GM21515 (cell line): Measurements from ENCODE around the gene CD37.

ENCODE experiments used
- ATAC-seq: cut with Tn5 transposase; IDR thresholded peaks from one replicate; pipeline ENCODE4 v1.9.1; 2021; ENCODE audit not compliant: unreplicated experiment

Gene CD37

DNA sequence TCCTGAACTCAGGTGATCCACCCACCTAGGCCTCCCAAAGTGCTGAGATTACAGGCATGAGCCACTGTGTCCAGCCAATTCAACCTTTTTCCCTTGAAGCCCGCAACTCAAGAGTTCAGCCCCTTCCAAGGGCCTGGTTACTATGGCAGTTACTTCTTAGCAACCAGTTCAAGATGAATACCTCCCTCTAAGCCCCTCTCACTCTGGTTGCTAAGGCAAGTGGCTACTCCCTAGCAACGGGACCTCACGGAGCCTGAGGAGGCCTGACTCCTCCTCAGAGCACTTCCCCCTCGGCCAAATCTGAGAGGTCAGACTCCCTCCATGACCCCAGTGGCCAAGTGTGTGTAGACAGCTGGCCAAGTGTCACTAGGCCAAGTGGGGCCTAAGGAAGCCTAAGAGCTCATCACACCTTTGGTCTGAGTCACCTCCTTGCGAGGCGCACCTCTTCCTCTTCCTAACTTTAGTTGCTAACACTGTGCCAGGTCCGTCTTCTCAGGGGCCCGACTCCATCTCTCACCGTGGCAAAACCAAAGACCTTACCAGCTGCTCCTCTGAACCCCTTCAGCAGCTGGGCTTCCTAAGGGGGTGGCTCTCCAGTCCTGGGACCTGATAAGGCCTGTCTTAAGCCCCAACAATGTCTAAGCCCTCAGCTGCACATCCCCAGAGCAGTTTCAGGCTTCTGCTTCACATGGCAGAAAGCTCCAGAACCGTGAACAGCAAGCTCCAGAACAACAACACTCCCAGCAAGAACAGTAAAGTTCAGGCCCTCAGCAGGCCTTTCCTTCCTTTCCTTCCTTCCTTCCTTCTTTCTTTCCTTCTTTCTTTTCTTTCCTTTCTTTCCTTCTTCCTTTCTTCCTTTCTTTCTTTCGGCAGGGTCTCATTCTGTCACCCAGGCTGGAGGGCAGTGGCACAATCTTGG is 9.6 kb downstream of the CD37 start:
- no peak for ATAC-seq

DNA sequence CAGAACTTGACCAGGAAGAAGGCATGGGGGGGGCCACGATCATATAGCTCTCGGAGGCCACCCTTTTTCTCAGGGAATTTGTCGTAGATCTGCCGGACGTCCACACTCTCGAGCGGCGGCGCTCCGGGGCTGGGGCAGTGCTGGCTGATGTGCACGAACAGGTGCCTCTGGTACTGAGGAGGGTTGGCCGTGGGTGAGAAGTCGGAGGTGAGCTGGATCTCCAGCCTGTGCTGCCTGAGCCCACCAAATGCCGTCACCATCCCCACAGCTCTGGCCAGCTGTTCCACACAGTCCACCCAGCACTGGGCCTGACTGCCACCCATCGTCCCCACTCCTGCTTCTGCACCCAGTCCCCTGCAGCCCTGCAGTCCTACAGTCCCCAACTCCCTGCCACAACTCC is 12.0 kb downstream of the CD37 start:
- no peak for ATAC-seq

DNA sequence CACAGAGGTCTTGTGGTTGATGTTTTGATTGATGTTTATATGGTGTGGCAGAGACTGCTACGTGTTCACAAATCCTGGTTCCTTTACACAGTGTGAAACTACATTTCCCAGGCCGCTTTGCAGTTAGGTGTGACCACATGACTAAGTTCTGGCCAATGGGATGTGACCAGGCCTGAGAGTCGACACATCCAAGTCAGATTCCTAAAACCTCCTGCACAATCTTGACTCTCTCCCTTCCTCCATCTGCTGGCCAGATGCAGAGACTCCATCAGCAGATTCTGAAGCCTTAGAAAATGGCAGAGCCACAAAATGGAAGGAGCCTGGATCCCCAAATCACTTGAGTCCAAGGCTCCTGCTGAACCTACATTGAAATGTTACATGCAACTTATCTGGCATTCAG is 12.6 kb downstream of the CD37 start:
- no peak for ATAC-seq

DNA sequence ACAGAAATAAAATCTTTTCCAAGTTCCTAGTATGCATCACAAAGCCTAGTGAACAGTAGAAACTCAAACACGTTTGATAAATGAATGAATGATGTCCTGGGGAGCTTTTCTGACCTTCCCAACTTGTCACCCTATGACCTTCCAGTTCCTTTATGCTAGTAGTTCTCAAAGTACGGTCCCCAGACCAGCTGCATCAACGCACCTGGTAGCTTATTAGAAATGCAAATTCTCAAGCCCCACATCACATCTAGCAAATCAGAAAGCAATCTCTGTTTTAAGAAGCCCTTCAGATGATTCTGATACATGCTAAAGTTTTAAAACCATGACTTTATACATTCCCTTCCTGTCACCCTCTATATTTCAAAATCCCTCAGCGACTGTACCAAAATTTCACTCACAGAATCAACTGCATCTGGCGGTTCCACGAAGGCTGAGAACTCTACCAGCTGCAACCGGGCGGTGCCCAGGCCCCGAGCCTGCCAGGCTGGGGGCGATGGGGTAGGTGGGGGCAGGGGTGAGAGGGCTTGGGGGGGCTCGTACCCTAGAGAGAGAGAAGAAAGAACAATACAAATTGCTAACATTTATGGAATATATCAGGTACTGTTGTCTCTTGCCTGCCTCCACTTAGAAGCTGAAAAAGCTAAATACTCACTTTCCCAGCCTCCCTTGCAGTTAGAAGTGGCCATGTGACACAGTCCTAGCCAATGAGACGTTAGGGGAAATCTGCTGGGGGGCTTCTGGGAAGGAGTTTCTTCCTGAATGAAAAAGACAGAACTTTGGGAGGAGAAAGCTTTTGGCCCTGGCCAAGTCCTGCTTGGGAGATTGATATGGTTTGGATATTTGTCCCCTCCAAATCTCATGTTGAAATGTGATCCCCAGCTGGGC is 13.3 kb downstream of the CD37 start:
- no peak for ATAC-seq

DNA sequence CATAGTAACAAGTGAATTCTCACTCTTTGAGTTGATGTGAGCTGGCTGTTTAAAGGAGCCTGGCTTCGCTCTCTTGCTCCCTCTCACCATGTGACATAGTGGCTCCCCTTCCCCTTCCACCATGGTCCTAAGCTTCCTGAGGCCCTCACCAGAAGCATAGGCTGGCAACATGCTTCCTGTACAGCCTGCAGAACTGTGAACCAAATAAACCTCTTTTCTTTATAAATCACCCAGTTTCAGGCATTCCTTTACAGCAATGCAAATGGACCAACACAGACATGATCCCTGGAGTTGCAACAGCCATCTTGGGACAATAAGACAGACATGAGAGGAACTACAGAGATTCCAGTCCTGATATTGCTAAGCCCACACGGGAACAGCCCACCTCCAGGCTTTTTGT is 14.4 kb downstream of the CD37 start:
- ATAC-seq: no peak

DNA sequence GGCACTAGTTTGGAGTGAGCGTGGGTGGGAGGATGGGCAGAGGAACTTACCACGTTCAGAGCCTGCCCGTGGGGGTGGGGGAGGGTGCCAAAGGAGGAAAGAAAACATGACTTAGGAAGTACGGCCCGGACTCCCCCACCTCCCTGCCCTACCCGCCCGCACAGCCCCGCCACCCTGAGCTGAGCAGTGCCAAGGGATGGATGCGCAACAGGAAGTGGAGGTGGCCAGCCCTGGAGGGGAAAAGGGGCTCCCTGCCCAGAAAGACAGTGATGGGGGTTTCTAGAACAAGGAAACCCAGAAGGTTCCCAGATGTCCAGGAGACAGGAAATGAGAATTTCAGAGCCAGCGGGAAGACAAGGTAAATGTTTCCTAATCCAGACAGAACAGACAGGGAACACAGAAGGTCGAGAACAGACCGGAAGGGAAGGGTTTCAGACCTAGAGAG is 20.7 kb downstream of the CD37 start:
- no peak for ATAC-seq

DNA sequence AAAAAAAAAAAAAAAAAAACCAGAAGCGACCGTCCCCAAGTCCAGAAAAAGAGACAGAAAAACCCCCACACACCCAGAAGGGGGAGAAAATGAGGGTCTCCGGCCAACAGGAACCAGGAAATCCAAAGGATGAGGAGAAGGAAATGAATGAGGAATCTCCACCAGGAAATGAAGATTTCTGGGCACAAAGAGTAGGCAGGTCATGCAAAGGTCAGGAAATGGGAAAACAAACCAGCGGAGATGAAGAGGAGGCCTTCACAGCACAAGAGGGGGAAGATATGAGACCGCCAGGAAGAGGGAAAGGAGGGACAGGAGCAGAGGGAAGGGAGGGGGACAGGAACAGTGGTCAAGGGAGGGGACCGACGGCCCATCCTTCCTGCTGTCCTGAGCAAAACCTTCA is 21.2 kb downstream of the CD37 start:
- no peak for ATAC-seq

DNA sequence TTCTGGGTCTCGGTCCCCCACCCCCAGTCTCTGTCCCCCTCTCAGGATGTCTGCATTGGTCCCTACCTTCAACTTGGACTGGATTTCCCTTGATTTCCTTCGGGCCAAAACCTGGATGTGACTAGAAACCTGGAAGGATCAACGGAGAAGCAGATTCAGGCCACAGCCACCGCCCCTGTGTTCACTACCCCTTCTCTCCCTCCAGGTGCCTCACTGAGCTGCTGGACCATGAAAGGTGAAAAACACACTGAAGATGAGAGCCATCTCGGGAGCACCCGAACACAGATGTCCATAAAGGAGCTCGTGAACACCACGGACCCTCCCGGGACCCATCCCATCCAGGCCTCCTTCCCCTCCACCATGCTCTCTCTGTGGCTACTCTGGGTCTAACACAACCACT is 22.0 kb downstream of the CD37 start:
- no peak for ATAC-seq

DNA sequence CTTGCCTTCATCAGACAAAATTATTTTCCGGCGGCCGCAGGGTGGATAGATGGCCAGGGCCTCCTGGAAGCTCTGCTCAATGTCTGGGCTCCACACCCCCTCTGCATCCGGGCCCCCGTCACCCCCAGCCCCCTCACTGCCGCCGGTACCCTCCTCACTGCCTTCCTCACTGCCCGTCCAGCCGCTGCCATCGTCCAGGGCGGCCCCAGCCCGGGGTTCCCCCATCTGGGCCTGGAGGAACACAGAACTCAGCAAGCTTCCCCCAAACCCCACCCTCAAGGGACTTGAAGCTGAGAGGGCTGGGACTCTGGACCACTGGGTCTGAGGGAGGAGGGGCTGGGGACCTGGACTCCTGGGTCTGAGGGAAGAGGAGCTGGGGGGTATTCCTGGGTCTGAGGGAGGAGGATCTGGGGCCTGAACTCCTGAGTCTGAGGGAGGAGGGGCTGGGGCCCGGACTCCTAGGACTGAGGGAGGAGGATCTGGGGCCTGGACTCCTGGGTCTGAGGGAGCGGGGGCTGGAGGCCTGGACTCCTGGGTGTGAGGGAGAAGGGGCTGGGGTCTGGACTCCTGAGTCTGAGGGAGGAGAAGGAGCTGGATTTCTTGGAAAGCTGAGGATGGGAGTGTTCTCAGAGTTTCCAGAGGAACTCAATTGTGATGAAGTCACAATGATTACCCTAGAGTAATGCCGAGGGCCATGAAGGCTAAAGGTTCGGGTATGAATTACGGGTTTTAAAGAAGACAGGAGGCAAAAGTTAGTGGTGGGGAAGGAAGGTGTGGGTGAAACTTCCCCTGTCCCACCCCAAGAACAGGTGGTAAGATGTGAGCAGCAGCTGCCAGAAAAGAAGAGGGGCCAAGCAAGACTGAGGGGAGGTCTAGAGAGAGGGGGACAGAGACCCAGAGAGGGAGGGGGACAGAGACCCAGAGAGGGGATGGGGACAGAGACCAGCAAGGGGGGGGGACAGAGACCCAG is 24.9 kb downstream of the CD37 start:
- no peak for ATAC-seq

DNA sequence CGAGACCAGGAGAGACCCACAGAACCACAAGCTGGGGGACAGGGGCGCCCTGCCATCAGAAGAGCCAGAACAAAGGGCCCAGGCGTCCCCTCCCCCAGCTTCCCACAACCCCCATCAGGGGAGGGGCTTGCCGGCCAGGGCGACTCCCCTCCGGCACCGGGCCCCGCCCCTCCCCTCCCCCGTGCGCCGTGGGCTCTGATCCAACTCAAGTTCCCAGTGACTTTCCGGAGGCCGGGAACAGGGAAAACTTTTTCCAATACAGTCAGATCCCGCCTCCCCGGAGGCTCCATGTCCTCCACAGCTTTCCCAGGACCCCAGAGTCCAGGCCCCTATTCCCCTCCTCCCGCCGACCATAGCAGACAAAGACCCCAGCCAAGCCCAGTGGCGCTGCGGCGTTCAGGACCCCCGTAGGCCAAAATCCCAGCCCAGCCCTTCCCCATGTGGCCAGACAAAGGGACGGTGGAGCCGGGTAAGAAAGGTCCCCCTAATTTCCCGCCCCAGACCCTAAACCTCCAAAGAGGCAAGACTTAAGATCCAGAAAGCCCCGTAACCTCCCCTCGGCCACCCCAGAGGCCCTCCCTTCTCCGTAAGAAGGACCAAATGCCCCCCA is 26.3 kb downstream of the CD37 start:
- no peak for ATAC-seq

DNA sequence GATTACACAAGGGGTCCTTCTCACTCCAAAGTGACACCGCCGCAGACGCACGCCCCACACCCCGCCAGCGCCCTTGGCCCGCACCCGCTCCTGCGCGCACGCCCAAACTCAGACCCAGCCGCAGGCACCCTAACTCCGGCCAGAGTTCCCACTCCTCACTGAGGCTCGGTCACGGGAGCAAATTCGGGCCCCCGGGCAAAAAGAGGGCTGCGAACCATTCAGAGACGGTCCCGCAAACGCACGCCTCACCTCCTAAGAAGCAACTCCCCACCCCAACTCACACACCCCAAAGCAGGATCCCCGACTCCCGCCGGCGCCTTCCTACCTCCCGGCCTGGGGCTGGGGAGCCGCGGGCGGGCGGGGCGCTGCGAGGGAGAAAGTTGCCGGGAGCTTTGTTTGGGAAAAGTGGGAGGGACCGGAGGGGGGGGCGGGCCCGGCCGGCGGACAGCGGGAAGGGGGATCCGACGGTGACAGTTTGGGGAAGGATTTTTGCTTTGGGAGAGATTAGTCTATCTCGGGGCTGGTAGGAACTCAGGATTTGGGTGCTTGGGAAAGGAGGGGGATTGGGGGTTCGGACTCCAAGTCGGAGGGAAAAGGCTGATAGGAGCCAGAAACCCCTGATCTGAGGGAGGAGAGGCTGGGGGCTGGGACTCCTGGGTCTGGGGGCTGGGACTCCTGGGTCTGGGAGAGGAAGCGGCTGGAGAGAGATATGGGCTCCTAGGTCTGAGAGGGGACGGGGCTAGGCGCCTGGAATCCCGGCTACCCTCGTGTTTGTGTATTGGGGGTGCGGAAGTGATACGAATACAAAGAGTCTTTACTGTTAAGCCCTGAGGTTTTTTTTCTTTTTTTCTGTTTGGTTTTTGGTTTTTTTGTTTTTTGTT is 27.1 kb downstream of the CD37 start, which contains the start of gene TEAD2:
Gene TEAD2, minus strand, starts transcription at position 369 of the 881 bp plus-strand sequence. CDS start 2,341 bp downstream, outside the sequence.
- no peak for ATAC-seq

DNA sequence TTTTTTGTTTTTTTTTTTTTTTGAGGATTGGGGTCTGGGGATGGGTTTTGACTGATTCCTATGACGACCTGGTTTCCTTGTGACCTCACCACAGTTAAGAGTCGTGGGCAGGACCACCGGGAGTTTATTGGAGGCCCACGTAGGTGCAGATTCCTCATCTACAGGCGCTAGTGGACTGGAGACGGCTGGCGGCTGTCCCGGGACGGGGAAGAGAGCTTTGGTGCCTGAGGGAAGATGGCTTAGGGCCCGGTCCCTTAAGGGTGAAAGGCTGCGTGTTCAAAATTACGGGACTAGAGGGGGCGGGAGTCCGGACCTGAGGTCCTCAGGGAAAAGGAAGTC is 27.7 kb downstream of the CD37 start:
- ATAC-seq: no peak

DNA sequence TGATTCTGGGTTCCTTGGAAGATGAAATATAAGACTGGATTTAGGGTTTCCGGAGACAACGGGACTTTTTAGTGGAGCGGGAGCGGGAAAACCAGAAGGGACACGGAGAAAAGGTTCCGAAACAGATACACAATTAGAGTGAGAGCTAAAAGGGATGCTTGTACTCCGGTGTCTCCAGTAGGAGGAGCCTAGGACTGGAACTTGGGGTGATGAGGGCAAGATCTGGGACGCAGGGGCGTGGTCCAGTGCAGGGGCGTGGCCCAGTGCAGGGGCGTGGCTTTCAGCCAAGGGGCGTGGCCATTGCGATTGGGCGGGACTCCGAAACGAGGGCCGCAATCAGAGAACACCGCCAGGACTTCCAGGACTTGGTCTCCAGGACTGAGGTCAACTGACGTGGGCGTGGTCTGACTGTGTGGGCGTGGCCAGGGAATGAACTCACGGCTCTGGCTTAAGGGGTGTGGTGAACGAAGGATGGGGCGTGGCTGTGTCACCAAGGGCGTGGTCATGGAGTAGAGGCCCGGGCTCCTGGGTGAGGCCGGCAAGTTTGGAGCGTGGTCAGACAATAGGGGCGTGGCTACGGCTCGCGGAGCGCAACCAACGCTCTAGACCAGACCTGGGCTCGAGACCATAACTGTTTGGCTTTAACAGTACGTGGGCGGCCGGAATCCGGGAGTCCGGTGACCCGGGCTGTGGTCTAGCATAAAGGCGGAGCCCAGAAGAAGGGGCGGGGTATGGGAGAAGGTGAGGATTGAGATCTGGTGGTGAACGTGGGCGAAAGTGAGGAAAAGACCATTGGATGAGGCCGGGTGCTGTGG is 28.3 kb downstream of the CD37 start, which contains the start of gene DKKL1:
Gene DKKL1, plus strand, starts transcription at position 610 of the 815 bp plus-strand sequence. Its CDS starts 122 bp downstream, at position 732.
- no peak for ATAC-seq

DNA sequence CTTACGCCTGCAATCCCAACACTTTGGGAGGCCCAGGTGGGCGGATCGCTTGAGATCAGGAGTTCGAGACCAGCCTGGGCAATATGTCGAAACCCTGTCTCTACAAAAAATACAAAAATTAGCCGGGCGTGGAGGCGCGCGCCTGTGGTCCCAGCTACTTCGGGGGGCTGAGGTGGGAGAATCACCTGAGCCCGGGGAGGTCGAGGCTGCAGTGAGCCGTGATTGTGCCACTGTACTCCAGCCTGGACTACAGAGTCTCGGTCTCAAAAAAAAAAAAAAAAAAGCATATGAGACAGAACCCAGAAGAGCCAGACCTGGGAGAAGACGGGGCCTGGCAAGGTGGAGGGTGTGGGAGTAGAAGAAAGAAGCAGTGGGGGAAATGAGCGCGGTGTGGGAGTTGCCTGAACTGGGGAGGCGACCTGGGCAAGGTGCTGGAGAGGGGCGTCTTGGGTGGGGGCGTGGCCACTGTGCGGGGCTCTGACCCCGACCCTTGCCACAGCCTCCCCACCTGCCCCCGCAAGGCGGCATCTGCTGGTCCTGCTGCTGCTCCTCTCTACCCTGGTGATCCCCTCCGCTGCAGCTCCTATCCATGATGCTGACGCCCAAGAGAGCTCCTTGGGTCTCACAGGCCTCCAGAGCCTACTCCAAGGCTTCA is 29.0 kb downstream of the CD37 start:
- no peak for ATAC-seq

DNA sequence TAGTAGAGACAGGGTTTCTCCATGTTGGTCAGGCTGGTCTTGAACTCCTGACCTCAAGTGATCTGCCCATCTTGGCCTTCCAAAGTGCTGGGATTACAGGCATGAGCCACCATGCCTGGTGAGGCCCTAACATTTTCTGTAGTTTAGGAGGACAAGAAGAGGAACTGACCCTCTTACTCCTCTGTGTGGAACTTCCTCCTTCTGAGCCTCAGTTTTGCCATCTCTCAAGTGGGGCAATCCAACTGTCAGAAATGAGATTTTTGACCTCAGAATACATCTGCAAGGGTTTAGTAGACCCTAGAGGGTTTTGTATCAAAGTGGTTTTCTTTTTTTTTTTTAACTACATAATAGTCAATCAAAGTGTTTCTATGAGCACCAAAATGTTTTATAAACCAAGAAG is 30.9 kb downstream of the CD37 start:
- ATAC-seq: no peak

DNA sequence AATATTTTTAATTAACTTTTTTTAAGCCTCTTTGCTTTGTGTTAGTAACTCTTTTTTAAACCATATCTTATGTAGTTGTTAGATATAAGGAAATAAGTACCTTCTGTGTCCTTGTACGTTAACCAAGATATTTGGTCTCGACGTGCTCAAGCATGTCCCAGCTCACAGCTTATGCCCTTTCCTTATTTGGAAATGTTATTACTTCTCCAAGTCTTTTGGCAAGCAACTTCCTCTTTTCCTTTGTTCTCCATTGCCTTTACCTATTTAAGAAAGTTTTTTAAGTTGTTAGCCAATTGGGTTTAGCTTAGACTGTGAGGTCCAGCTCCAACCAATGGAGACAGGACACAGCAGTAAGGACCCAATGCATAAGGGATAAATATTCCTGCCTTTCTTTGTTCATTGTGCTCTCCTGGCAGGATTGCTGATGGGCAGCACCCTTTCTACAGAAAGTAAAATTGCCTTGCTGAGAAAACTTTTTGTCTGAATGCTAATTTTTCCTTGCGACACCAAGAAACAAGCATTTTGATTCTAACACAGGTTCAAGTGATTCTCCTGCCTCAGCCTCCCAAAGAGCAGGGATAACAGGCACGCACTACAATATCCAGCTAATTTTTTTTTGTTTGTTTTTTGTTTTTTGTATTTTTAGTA is 33.6 kb downstream of the CD37 start:
- no peak for ATAC-seq

DNA sequence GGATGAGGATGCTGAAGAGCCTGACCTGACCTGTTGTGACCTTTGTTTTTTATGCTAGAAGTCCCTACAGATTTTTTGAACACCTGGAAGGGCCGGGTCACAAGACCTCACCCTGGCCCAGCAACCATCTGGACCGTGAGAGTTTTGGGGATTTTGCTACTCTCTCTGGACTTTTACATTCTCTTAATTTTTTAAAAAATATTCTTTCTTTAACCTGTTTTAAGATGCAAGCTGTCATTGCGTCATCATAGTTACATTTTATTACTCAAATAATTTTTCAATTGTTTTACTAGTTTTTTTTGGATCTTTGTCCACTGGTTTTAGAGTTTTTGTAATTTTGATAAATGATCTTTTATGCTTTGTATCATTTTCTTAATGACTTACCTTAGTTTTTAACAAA is 36.0 kb downstream of the CD37 start:
- no peak for ATAC-seq
